Inferior parietal cortex (tissue), 1 donor: ENCODE results near the gene C10orf143.

Experiments used
- DNase-seq: peaks from one replicate; pipeline ENCODE4 v3.0.0-alpha.2; 2016; ENCODE audit errors: extremely low spot score

Gene C10orf143

GRCh38 chr10:130053561-130053960 lies 57.1 kb downstream of the C10orf143 start:
- DNase-seq: no peak

- DNase-seq: no peak
These were observed 58.4 kb downstream of the C10orf143 start for GRCh38 chr10:130052193-130052592.

- DNase-seq: no peak
These were observed 59.9 kb downstream of the C10orf143 start for GRCh38 chr10:130050721-130051120.

GRCh38 chr10:130049987-130050386 lies 60.6 kb downstream of the C10orf143 start:
- DNase-seq: no peak

- DNase-seq: no peak
These were observed 61.4 kb downstream of the C10orf143 start for GRCh38 chr10:130049244-130049643.

DNA sequence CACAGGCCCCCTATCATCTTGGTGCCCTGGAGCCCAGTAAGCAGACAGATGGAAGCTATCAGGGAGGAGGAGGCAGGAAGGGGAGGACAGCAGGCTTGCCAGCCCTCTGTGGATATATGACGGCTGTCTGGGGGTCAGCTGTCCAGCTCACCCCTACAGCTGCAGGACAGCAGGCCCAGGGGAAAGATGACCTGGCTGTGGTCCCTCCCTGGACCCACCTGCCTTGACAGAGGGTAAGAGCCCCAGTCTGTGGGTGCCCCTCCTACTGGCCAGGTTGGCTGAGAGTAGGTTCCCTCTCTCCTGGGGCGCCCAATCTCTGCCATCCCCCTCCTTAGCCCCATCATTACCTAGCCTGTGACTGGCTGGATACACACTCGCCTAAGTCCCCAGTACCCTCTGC lies 62.5 kb downstream of the C10orf143 start:
- DNase-seq: no peak

GRCh38 chr10:130047336-130047735 lies 63.3 kb downstream of the C10orf143 start:
- DNase-seq: no peak

DNA sequence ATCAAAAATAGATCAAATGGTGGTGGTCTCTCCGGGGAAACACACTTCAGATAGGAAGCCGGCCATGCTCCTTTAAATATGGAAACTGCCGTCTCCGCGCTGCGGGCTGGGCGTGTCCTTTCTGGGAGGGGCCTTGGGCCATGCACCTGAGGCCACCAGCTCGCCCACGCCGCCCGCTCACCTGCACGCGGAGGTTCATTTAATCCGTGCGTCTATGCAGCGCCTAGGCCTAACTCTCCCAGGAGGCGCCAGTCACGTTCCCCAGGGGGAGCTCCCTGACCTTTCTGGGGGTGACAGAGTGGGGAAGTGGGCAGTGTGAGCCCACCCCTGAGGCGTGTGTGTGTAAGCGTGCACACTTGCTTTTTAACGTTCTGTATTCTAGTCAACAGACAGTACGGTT lies 64.0 kb downstream of the C10orf143 start:
- no peak for DNase-seq

- DNase-seq: no peak
These were observed 64.8 kb downstream of the C10orf143 start for GRCh38 chr10:130045801-130046321.

- DNase-seq: no peak
These were observed 65.5 kb downstream of the C10orf143 start for GRCh38 chr10:130045091-130045652.

- no peak for DNase-seq
These were observed 66.3 kb downstream of the C10orf143 start for GRCh38 chr10:130044067-130045061.

DNA sequence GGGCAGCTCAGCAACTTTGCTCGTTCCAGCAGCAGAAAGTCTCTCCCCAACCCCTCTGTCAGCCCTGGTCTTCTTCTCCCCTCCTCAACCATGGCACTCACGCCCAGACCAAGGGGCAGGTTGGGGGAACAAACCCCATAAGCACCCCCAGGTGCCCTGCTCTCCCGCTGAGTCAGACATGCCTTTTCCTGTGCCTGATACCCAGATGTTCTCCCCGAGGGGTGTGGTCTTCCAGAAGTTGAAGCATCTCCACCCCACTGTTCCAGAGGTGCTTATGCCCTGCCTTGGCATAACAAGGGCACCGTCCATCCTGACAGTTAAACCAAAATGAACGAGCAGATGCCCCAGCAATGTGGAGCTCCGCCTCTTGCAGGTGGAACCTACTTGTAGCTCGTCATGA lies 67.1 kb downstream of the C10orf143 start:
- DNase-seq: no peak

DNA sequence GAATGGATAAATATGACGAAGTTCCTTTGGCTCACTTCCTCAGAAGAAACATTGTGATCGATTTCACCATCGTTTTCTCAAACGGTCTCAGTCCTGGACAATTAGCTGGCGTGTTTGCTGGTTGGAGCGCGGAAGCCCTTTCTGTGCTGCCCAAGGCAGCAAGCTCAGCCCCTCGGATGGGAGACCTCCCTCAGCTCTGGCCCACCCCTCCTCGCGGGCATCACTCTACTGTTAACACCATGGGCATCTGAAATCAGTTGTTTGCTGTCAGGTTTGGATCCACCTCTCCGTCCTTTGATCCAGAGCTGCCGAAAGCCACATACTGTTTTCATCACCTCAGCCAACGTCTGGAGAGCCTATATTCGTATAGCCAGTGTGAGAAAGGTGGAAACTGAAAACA lies 68.2 kb downstream of the C10orf143 start:
- DNase-seq: no peak

DNA sequence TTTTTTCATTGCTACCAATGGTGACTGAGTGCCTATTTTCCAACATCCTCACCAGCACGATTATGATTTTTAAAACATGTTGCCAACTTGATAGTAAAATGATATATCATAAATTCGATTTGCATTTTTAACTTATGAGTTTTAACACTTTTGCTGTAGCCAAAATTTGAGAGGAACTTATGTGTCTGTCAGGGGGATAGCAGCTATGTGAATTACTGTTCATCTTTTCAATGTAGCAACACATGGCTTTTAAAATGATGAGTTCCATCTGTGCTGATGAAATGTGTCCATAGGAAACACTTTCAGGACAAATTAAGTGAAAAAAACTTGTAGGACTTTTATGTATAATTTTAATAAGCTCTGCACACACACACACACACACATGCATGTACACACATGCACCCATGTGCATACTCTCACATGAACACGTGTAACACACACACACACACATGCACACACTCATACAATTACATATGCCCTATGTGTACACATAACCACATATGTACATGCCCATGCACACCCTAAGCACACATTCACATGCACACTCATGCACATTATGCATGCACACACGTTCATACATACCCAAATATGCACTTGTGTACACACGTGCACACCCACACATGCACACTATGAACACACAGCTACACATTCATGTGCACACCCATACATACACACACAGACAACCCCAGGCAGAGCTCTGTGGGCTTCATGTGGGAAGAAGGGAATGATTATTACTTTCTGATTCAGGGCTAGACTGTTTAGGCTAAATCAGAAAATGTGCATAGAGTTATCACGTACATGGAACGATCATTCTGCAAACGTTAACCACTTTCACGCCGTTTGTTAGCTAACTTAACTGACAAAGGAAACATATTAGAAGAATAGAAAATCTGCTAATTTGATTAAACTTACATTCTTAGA lies 68.9 kb downstream of the C10orf143 start:
- DNase-seq: no peak

GRCh38 chr10:130040817-130041330 lies 69.8 kb downstream of the C10orf143 start:
- DNase-seq: no peak

DNA sequence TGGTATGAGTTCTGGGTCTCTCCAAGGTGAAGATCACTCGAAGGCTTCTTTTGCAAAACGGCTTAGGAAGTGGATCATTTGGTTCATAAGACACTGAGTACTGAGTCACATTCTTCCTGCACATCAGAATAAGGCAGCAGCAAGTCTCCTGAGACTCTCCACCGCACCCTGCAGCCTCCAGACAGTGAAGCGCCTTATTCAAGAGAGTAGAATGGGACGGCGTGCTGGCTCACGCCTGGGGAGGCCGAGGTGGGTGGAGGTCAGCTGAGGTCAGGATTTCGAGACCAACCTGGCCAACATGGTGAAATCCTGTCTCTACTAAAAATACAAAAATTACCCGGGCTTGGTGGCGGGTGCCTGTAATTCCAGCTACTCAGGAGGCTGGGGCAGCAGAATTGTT lies 70.3 kb downstream of the C10orf143 start:
- DNase-seq: no peak

GRCh38 chr10:130039141-130039540 lies 71.5 kb downstream of the C10orf143 start:
- DNase-seq: no peak

GRCh38 chr10:130038611-130039109 lies 72.0 kb downstream of the C10orf143 start:
- no peak for DNase-seq

DNA sequence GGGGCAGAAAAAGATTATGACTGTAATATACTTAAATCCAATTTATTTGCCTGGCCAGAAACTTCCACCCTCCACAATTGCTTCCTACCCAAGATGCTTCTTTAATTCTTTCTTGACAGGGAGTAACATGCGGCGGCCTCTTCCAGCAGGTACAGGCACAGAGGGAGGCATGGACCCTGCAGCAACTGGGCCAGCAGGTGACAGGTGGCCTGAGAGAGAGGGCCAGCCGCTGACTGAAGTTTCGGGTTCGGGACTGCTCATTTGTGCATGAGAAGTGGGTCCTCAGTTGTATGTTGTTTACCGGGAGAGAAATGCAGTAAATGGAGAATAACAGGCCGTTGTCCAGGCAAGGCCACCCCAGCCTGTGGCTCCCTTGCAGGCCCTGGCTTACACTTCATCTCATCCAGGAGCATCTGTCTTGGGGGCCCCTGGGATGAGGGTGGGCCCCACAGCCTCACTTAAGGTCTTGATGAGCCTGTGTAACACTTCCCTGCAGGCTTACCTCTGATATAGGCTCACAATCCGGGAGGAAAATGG lies 72.5 kb downstream of the C10orf143 start:
- DNase-seq: no peak

DNA sequence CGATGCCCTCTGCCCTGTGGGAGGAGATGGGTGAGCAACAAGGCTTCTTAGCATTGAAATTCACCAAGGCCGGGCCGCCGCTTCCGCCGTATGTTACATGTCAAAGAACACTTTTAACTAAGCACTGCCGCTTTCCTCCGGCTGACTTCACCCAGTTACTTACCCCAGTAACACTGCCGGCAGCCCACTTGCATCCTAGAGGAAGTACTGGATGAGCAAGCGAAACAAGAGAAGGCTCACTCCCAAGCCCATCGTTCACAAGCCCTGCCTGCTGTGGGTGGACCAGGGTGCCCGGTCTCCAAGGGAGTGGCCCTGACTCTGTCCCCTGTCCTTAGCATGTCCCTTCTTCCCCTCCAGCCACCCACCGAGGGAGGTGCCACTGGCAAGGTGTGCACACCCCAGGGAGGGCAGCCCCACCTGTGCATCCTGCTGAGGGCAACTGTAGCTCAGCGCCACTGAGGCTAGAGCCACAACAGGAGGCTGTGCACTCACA lies 73.4 kb downstream of the C10orf143 start:
- no peak for DNase-seq
